HCT116 (cell line): ENCODE data around the gene GJC1.

Source experiments
- CBX3 ChIP-seq: IDR thresholded peaks from 2 replicates; pipeline ENCODE4 v1.6.1; 2012; ENCODE audit warnings: low read depth
- CEBPB ChIP-seq: IDR thresholded peaks from 2 replicates; pipeline ENCODE4 v1.6.1; 2012; ENCODE audit warnings: low read depth
- CTCF ChIP-seq, 3 experiments: fragments of 200-600 bp in 1 of 3; sonication (generic) in 1 of 3; IDR thresholded peaks in 2 of 3; conservative IDR thresholded peaks in 1 of 3; 2 replicates each; pipeline ENCODE4 v1.5.1; 2012 to 2017; ENCODE audit warnings: low read depth in 2 of 3, low read length in 2 of 3, antibody characterized with exemption in 1 of 3, borderline replicate concordance in 1 of 3, control low read depth in 1 of 3, mild to moderate bottlenecking in 1 of 3, mixed read lengths in 1 of 3, mixed run types in 1 of 3, moderate library complexity in 1 of 3; ENCODE audit not compliant: insufficient read depth in 1 of 3
- EZH2 ChIP-seq: fragments of 200-600 bp; sonication (generic); IDR thresholded peaks from 2 replicates; pipeline ENCODE4 v1.6.1; 2017; ENCODE audit warnings: antibody characterized with exemption, mixed run types
- EZH2phosphoT487 ChIP-seq: fragments of 200-600 bp; IDR thresholded peaks from 2 replicates; pipeline ENCODE4 v1.6.1; 2018; ENCODE audit warnings: antibody characterized with exemption, borderline replicate concordance
- JUND ChIP-seq: IDR thresholded peaks from 2 replicates; pipeline ENCODE4 v1.6.1; 2012
- POLR2A ChIP-seq: IDR thresholded peaks from 2 replicates; pipeline ENCODE4 v1.7.0; 2011; ENCODE audit warnings: borderline replicate concordance; ENCODE audit not compliant: insufficient read depth, insufficient read length; ENCODE audit errors: extremely low read depth
- POLR2AphosphoS5 ChIP-seq: IDR thresholded peaks from 2 replicates; pipeline ENCODE4 v1.6.1; 2011; ENCODE audit warnings: mild to moderate bottlenecking, low read depth, low read length, moderate library complexity
- RAD21 ChIP-seq: IDR thresholded peaks from 2 replicates; pipeline ENCODE4 v1.6.1; 2012; ENCODE audit warnings: low read depth, mild to moderate bottlenecking
- SIN3A ChIP-seq: IDR thresholded peaks from 2 replicates; pipeline ENCODE4 v1.6.1; 2012; ENCODE audit warnings: low read depth
- YY1 ChIP-seq: IDR thresholded peaks from 2 replicates; pipeline ENCODE4 v1.6.1; 2011; ENCODE audit warnings: low read length, low read depth, moderate library complexity, mild to moderate bottlenecking; ENCODE audit not compliant: insufficient replicate concordance; ENCODE audit errors: extremely low read depth
- ZFX ChIP-seq: fragments of 450-650 bp; IDR thresholded peaks from 2 replicates; pipeline ENCODE4 v1.6.1; 2017

- TF ChIP-seq CEBPB = no peak
- TF ChIP-seq CTCF (IDR thresholded peaks at IDR 0.05 in 2 of 3, conservative IDR thresholded peaks at IDR 0.05 in 1 of 3; ENCODE audit: borderline replicate concordance in 1 of 3, insufficient read depth in 1 of 3, low read depth in 2 of 3, low read length in 2 of 3) = no peak
- no peak for TF ChIP-seq POLR2A
- no peak for TF ChIP-seq RAD21
- no peak for TF ChIP-seq EZH2phosphoT487
- TF ChIP-seq YY1 = no peak
- no peak for TF ChIP-seq EZH2
- TF ChIP-seq JUND = no peak
- no peak for TF ChIP-seq POLR2AphosphoS5
- TF ChIP-seq SIN3A = no peak
- no peak for TF ChIP-seq ZFX
- no peak for TF ChIP-seq CBX3
Measured at GRCh38 chr17:44778656-44779210, 51.4 kb downstream of the GJC1 start.
